DMS53 (cell line): Measurements from ENCODE around the gene FGF9.
A peak's percentile ranks its signal among the peaks of the same experiment; 100 is the strongest.

ENCODE experiments used
- DNase-seq: peaks from one replicate; lab custom pipeline; 2025; lab: John Stamatoyannopoulos, UW

FGF9 gene

GRCh38 chr13:21709697-21710096 lies 38.8 kb downstream of the FGF9 start:
- DNase-seq = no peak

GRCh38 chr13:21710163-21710562 lies 39.3 kb downstream of the FGF9 start:
- DNase-seq = no peak

DNA sequence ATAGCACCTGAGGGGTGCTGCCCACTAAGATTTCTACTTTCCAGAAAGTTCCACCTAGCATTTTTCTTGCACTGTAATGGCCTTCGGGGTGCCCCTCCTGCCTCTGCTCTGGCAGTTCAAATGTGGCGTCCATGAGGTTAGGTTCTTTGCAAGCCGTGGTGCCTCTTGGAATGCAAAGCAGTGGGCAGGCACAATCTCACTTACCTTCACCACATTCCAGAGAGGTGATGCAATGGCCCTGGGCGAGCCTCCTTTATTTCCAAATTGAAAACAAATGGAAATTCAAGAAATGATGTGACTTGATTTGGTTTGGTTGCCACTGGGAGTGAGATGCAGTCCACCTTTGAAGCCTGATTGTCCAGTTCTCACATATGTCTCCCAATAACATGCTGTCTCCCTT lies 46.9 kb downstream of the FGF9 start:
- no peak for DNase-seq

DNA sequence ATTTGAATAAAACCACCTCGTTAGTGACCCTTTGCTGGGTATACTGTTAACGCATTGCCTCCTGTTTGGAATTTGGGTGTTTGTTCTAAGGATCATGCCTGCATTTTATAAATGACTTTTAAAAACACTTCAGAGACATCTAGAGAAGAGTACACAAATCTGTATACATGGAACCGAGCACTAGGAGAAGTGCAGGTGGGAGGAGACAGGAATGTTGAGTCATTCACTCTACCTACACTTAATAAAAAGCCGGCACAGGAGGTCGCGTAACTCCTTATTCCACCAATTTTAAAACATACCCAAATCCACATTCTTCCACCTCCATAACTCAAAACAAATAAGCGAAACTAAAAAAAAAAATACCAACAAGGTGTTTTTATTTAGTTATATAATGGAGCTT lies 48.6 kb downstream of the FGF9 start:
- peak; percentile 76 for DNase-seq

DNA sequence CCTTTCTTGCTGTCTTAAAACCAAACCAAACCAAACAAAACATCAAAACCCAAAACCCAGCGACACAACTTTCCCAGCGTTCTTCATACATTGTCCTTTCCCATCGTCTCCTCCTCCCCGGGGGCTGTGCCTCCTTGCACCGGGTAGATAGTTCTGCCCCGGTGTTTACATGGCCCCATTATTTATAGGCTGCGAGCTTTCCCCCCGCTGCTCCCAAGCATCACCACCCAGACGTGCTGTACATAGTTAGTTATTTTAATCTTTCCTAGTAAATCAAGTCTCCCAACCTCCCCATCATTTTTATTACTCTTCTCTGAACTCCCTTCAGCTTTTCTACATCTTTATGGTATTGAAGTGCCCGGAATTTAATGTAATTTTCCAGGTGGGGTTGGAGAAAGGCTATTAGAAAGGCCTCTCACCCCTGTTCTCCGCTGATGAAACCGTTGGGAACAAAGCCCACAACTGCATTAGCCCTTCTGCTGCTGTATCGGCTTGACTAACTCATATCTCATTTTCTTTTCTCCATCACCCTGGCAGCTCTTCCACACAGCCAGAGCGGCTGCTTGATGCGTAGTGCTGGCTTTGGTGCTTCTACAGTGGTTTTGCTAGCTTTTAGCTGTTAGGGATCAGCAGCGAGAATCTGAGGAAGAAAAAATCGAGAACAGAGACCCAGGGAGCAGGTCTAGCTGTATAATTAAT lies 53.1 kb downstream of the FGF9 start:
- DNase-seq = no peak

GRCh38 chr13:21730186-21730880 lies 59.5 kb downstream of the FGF9 start:
- DNase-seq = no peak

DNA sequence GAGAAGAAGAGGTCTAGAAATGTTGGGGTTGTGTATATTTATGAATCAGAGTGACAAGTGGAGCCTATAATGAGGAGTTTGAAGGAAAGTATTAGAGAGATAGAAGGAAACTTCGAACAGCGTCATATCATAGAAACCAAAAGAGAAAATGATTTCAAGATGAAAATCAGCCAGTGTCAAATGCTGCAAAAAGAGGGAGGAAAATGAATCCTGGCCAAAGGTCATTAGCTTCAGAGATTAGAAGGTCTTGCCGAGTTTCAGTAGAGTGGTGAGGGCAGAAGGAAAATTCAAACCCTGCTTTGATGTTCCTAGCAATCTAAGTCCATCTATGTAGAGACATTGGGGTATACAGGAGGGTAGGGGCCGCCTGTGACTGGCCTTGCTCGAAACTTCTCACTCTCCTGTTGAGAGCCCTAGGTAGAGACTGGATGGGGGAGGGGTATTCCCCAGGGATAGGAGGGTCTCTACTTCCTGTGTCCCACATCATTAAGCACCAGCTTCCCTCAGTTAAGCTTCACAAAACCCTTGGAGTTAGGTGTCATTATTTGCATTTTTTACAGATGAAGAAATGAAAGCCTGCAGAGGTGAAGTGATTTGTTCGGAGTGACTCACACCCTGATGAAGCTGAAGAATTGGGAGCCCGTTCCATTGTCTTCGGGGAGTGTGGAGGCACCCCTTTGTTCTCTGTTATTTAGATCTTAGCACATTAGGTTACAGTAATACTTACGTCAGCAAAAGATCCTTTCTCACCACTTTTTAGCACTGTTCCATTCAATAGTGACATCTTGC lies 62.8 kb downstream of the FGF9 start:
- DNase-seq = no peak

- DNase-seq = no peak
Measured at GRCh38 chr13:21734961-21735360, 64.1 kb downstream of the FGF9 start.

GRCh38 chr13:21735701-21736401 lies 65.0 kb downstream of the FGF9 start:
- DNase-seq = no peak

GRCh38 chr13:21736926-21737325 lies 66.1 kb downstream of the FGF9 start:
- no peak for DNase-seq

DNA sequence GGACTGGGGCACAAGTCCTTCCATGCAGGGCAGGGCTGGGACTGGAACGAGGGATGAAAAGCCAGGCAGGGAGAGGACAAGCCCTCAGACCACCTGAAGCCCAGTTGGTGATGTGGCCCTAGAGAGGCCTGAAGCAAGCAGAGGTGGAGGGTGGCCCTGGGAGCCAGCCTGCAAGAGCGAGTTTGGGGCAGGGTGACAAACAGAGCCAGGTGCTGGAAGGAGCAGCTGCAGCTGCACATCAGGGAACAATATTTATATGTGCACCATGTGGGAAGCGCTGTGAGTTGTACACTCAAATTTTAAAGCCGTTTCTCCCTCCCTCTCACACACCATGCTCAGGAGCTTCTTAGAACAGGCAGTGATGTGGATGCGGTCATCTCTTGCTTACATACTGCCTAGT lies 67.8 kb downstream of the FGF9 start:
- peak; percentile 36 for DNase-seq

GRCh38 chr13:21739771-21740170 lies 68.9 kb downstream of the FGF9 start:
- DNase-seq = no peak

- no peak for DNase-seq
Measured at GRCh38 chr13:21741396-21741979, 70.6 kb downstream of the FGF9 start.

- DNase-seq = no peak
Measured at GRCh38 chr13:21742096-21742495, 71.2 kb downstream of the FGF9 start.

- DNase-seq = peak; percentile 50
Measured at GRCh38 chr13:21744149-21744548, 73.3 kb downstream of the FGF9 start.

- no peak for DNase-seq
Measured at GRCh38 chr13:21745307-21745706, 74.4 kb downstream of the FGF9 start.

- no peak for DNase-seq
Measured at GRCh38 chr13:21747456-21747855, 76.6 kb downstream of the FGF9 start.

GRCh38 chr13:21748166-21748565 lies 77.3 kb downstream of the FGF9 start:
- no peak for DNase-seq

DNA sequence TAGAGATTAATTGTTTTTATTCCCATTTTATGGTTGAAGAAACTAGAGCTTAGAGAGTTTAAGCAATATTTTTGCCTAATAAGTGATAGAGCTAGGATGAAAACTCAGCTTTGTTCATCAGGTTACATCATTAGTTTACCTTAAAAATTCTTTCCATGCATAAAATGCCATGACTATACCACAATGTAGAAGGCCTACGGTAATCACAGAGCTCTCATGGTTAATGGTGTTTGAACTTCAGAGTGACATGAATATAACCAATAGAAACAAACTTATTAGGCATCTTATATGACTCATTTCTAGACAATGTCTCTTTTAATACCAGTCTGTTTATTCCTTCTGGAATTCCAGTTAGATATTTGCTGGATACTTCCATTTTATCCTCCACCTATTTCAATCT lies 78.5 kb downstream of the FGF9 start:
- DNase-seq = no peak

GRCh38 chr13:21752501-21752900 lies 81.6 kb downstream of the FGF9 start:
- DNase-seq = no peak

- DNase-seq = no peak
Measured at GRCh38 chr13:21753117-21753729, 82.3 kb downstream of the FGF9 start.
